HEK293 (cell line): Measurements from ENCODE around the gene RBM18.

Experiments
- REPIN1 ChIP-seq: fragments of 450-650 bp; formaldehyde crosslinking; IDR thresholded peaks from 2 replicates; pipeline ENCODE4 v1.5.1; 2017; ENCODE audit warnings: missing biosample characterization, missing genetic modification characterization, low read depth
- REST ChIP-seq: fragments of 450-650 bp; formaldehyde crosslinking; IDR thresholded peaks from 2 replicates; pipeline ENCODE4 v1.5.1; 2016; ENCODE audit warnings: missing biosample characterization, missing genetic modification characterization
- SP7 ChIP-seq: fragments of 450-650 bp; formaldehyde crosslinking; IDR thresholded peaks from 2 replicates; pipeline ENCODE4 v1.5.1; 2016; ENCODE audit warnings: missing biosample characterization, missing genetic modification characterization
- YY2 ChIP-seq: fragments of 450-650 bp; formaldehyde crosslinking; IDR thresholded peaks from 2 replicates; pipeline ENCODE4 v1.5.1; 2016; ENCODE audit warnings: missing biosample characterization, missing genetic modification characterization
- ZBTB21 ChIP-seq: fragments of 450-650 bp; formaldehyde crosslinking; IDR thresholded peaks from 2 replicates; pipeline ENCODE4 v1.5.1; 2017; ENCODE audit warnings: missing biosample characterization, missing genetic modification characterization
- ZBTB49 ChIP-seq: fragments of 450-650 bp; formaldehyde crosslinking; IDR thresholded peaks from 2 replicates; pipeline ENCODE4 v1.5.1; 2016; ENCODE audit warnings: missing biosample characterization, missing genetic modification characterization, low read depth
- ZNF175 ChIP-seq: fragments of 450-650 bp; formaldehyde crosslinking; IDR thresholded peaks from 2 replicates; pipeline ENCODE4 v1.5.1; 2016; ENCODE audit warnings: missing biosample characterization, missing genetic modification characterization
- ZNF23 ChIP-seq: fragments of 450-650 bp; formaldehyde crosslinking; IDR thresholded peaks from 2 replicates; pipeline ENCODE4 v1.5.1; 2016; ENCODE audit warnings: missing biosample characterization, missing genetic modification characterization, borderline replicate concordance
- ZNF324 ChIP-seq: fragments of 450-650 bp; formaldehyde crosslinking; IDR thresholded peaks from 2 replicates; pipeline ENCODE4 v1.5.1; 2016; ENCODE audit warnings: missing biosample characterization, missing genetic modification characterization
- ZNF513 ChIP-seq: fragments of 450-650 bp; IDR thresholded peaks from 2 replicates; pipeline ENCODE4 v1.5.1; 2018; ENCODE audit warnings: missing biosample characterization, missing genetic modification characterization
- ZNF561 ChIP-seq: fragments of 450-650 bp; IDR thresholded peaks from 2 replicates; pipeline ENCODE4 v1.5.1; 2018; ENCODE audit warnings: missing biosample characterization, missing genetic modification characterization, borderline replicate concordance
- ZNF768 ChIP-seq: fragments of 450-650 bp; formaldehyde crosslinking; IDR thresholded peaks from 2 replicates; pipeline ENCODE4 v1.5.1; 2018; ENCODE audit warnings: missing biosample characterization, mild to moderate bottlenecking, missing genetic modification characterization
- ZNF785 ChIP-seq: fragments of 450-650 bp; formaldehyde crosslinking; IDR thresholded peaks from 2 replicates; pipeline ENCODE4 v1.5.1; 2016; ENCODE audit warnings: missing biosample characterization, missing genetic modification characterization

- no peak for TF ChIP-seq ZBTB49 (tag by site-specific recombination)
- no peak for TF ChIP-seq REST (tag by site-specific recombination)
- TF ChIP-seq ZNF175 (tag by site-specific recombination): no peak
- no peak for TF ChIP-seq ZNF324 (tag by site-specific recombination)
- TF ChIP-seq ZNF768 (tag by site-specific recombination): no peak
- no peak for TF ChIP-seq ZNF23 (tag by site-specific recombination)
- TF ChIP-seq YY2 (tag by site-specific recombination): no peak
- no peak for TF ChIP-seq ZBTB21 (tag by site-specific recombination)
- no peak for TF ChIP-seq SP7
- TF ChIP-seq ZNF513 (tag by site-specific recombination): no peak
- TF ChIP-seq ZNF785 (tag by site-specific recombination): no peak
- TF ChIP-seq REPIN1 (tag by site-specific recombination): no peak
- no peak for TF ChIP-seq ZNF561 (tag by site-specific recombination)
Measured at GRCh38 chr9:122213589-122214413, 50.8 kb downstream of the RBM18 start.
